IMR-90 (cell line): ENCODE data around the gene MPV17L. TPM values are rescaled to one million over a fixed set of nuclear protein-coding genes. Genes with fewer than 3 reads are reported as not detected.

Experiments used
- ATAC-seq: fragments of 200-7000 bp; cut with Tn5 transposase; 2 replicates; pipeline ENCODE4 v1.9.1; 2020; ENCODE audit warnings: low read depth, mild to moderate bottlenecking, moderate library complexity
- BruUV-seq: library from RNA; stranded (reverse); fragments of 400-500 nt; replicated peaks from 2 replicates; lab custom pipeline; 2021; lab: Mats Ljungman, UMichigan
- CTCF ChIA-PET: fragments of 300-600 bp; formaldehyde crosslinking; extraction: SDS; loops from one replicate; lab custom pipeline; 2021; ENCODE audit warnings: antibody characterized with exemption; lab: Yijun Ruan, JAX
- POLR2A ChIA-PET: fragments of 300-600 bp; sonication (Branson Sonifier 250); formaldehyde crosslinking; loops from one replicate; lab custom pipeline; 2022; ENCODE audit warnings: antibody characterized with exemption; ENCODE audit not compliant: unreplicated experiment; lab: Charles Lee
- DNase-seq: peaks from one replicate; pipeline ENCODE4 v3.0.0; 2013
- H2AFZ ChIP-seq: replicated peaks from 2 replicates; pipeline ENCODE3; 2013; ENCODE audit warnings: low read length, mild to moderate bottlenecking; ENCODE audit not compliant: poor library complexity
- H2AK5ac ChIP-seq: 2 replicates; pipeline ENCODE4 v1.6.1; 2013; ENCODE audit warnings: low read depth, low read length, inconsistent platforms
- H2AK9ac ChIP-seq: replicated peaks from 2 replicates; pipeline ENCODE3; 2013; ENCODE audit warnings: mild to moderate bottlenecking, low read depth, low read length, moderate library complexity; ENCODE audit not compliant: poor library complexity
- H2BK120ac ChIP-seq: 2 replicates; pipeline ENCODE4 v1.6.1; 2013; ENCODE audit warnings: low read depth, low read length, inconsistent platforms
- H2BK15ac ChIP-seq: 3 replicates; pipeline ENCODE4 v1.6.1; 2013; ENCODE audit warnings: low read depth, low read length, inconsistent platforms
- H2BK20ac ChIP-seq: 2 replicates; pipeline ENCODE4 v1.6.1; 2013; ENCODE audit warnings: low read depth, mild to moderate bottlenecking, inconsistent platforms, low read length, moderate library complexity
- H2BK5ac ChIP-seq: 2 replicates; pipeline ENCODE4 v1.6.1; 2013; ENCODE audit warnings: mild to moderate bottlenecking, low read depth, low read length, inconsistent platforms; ENCODE audit not compliant: poor library complexity, severe bottlenecking
- H3K14ac ChIP-seq: replicated peaks from 2 replicates; pipeline ENCODE4 v1.6.1; 2013; ENCODE audit warnings: low read depth, low read length, inconsistent platforms
- H3K18ac ChIP-seq: 2 replicates; pipeline ENCODE4 v1.6.1; 2013; ENCODE audit warnings: low read depth, low read length, control low read depth
- H3K23ac ChIP-seq: 2 replicates; pipeline ENCODE4 v1.6.1; 2013; ENCODE audit warnings: low read depth, low read length, inconsistent platforms
- H3K27ac ChIP-seq: 2 replicates; pipeline ENCODE4 v1.5.1; 2013; ENCODE audit warnings: mild to moderate bottlenecking, control low read depth, low read length; ENCODE audit not compliant: insufficient read depth
- H3K27me3 ChIP-seq: 2 replicates; pipeline ENCODE4 v1.6.1; 2013; ENCODE audit warnings: low read length; ENCODE audit not compliant: control insufficient read depth, insufficient read depth
- H3K36me3 ChIP-seq: 2 replicates; pipeline ENCODE4 v1.6.1; 2013; ENCODE audit warnings: low read length, mixed read lengths; ENCODE audit not compliant: control insufficient read depth, insufficient read depth
- H3K4ac ChIP-seq: 2 replicates; pipeline ENCODE4 v1.6.1; 2013; ENCODE audit warnings: low read depth, low read length, inconsistent platforms
- H3K4me1 ChIP-seq: 2 replicates; pipeline ENCODE4 v1.6.1; 2013; ENCODE audit warnings: low read length, mixed read lengths; ENCODE audit not compliant: control insufficient read depth, insufficient read depth
- H3K4me2 ChIP-seq: 2 replicates; pipeline ENCODE4 v1.6.1; 2013; ENCODE audit warnings: low read depth, mild to moderate bottlenecking, control low read depth, low read length, moderate library complexity
- H3K4me3 ChIP-seq: 2 replicates; pipeline ENCODE4 v1.5.1; 2013; ENCODE audit warnings: low read depth, mild to moderate bottlenecking, control low read depth, low read length, moderate library complexity; ENCODE audit not compliant: insufficient read depth
- H3K56ac ChIP-seq: 2 replicates; pipeline ENCODE4 v1.6.1; 2013; ENCODE audit warnings: low read length, inconsistent platforms; ENCODE audit not compliant: insufficient read depth; ENCODE audit errors: extremely low read depth
- H3K79me1 ChIP-seq, 2 experiments: 2 replicates each; pipeline ENCODE4 v1.6.1; 2013; ENCODE audit warnings: low read length in 2 of 2, inconsistent platforms in 1 of 2, low read depth in 1 of 2
- H3K9ac ChIP-seq: 2 replicates; pipeline ENCODE4 v1.6.1; 2013; ENCODE audit warnings: low read depth, low read length, control low read depth
- H3K9me1 ChIP-seq: 2 replicates; pipeline ENCODE4 v1.6.1; 2013; ENCODE audit warnings: low read length, inconsistent platforms; ENCODE audit not compliant: insufficient read depth
- H3K9me3 ChIP-seq: 2 replicates; pipeline ENCODE4 v1.6.1; 2013; ENCODE audit warnings: low read length; ENCODE audit not compliant: control insufficient read depth, insufficient read depth
- H4K20me1 ChIP-seq: 2 replicates; pipeline ENCODE4 v1.6.1; 2013; ENCODE audit warnings: low read length, inconsistent platforms; ENCODE audit not compliant: insufficient read depth
- H4K5ac ChIP-seq: 2 replicates; pipeline ENCODE4 v1.6.1; 2013; ENCODE audit warnings: mild to moderate bottlenecking, low read depth, low read length, control low read depth
- H4K8ac ChIP-seq, 2 experiments: 2 replicates each; pipeline ENCODE4 v1.6.1; 2013; ENCODE audit warnings: low read depth in 2 of 2, low read length in 2 of 2, control low read depth in 1 of 2, inconsistent platforms in 1 of 2
- H4K91ac ChIP-seq: 2 replicates; pipeline ENCODE4 v1.6.1; 2013; ENCODE audit warnings: low read depth, low read length, inconsistent platforms; ENCODE audit not compliant: insufficient read depth
- BHLHE40 ChIP-seq: fragments of 150-350 bp; IDR thresholded peaks from 2 replicates; pipeline ENCODE4 v1.6.1; 2016; ENCODE audit warnings: mild to moderate bottlenecking, low read depth, low read length
- CEBPB ChIP-seq: IDR thresholded peaks from 2 replicates; pipeline ENCODE4 v1.6.1; 2012; ENCODE audit warnings: low read depth, low read length, improper control_type of control experiment
- CHD1 ChIP-seq: IDR thresholded peaks from 2 replicates; pipeline ENCODE4 v1.6.1; 2012; ENCODE audit warnings: low read depth, low read length, improper control_type of control experiment
- CTCF ChIP-seq: conservative IDR thresholded peaks from 2 replicates; pipeline ENCODE4 v1.5.1; 2012; ENCODE audit warnings: mild to moderate bottlenecking, low read depth, low read length, improper control_type of control experiment
- FOS ChIP-seq: fragments of 150-350 bp; IDR thresholded peaks from 2 replicates; pipeline ENCODE4 v1.6.1; 2016; ENCODE audit warnings: low read depth, low read length
- MAFK ChIP-seq: IDR thresholded peaks from 2 replicates; pipeline ENCODE4 v1.6.1; 2012; ENCODE audit warnings: low read depth, low read length, improper control_type of control experiment
- MAZ ChIP-seq: IDR thresholded peaks from 2 replicates; pipeline ENCODE4 v1.6.1; 2012; ENCODE audit warnings: low read depth, mild to moderate bottlenecking, low read length, improper control_type of control experiment, moderate library complexity, borderline replicate concordance
- MXI1 ChIP-seq: IDR thresholded peaks from 2 replicates; pipeline ENCODE4 v1.6.1; 2012; ENCODE audit warnings: low read depth, mild to moderate bottlenecking, low read length, moderate library complexity, borderline replicate concordance
- NFE2L2 ChIP-seq: fragments of 150-350 bp; IDR thresholded peaks from 2 replicates; pipeline ENCODE4 v1.6.1; 2016; ENCODE audit warnings: low read depth, mild to moderate bottlenecking, low read length
- POLR2A ChIP-seq: IDR thresholded peaks from 2 replicates; pipeline ENCODE4 v1.6.1; 2012; ENCODE audit warnings: mild to moderate bottlenecking, low read depth, low read length
- RAD21 ChIP-seq: IDR thresholded peaks from 2 replicates; pipeline ENCODE4 v1.6.1; 2012; ENCODE audit warnings: low read length, improper control_type of control experiment
- RCOR1 ChIP-seq: IDR thresholded peaks from 2 replicates; pipeline ENCODE4 v1.6.1; 2012; ENCODE audit warnings: mild to moderate bottlenecking, low read length, improper control_type of control experiment; ENCODE audit not compliant: insufficient replicate concordance
- RFX5 ChIP-seq: IDR thresholded peaks from 2 replicates; pipeline ENCODE4 v1.8.0; 2012; ENCODE audit warnings: low read depth, mild to moderate bottlenecking, low read length, moderate library complexity
- SMC3 ChIP-seq: fragments of 150-350 bp; IDR thresholded peaks from 2 replicates; pipeline ENCODE4 v1.6.1; 2016; ENCODE audit warnings: low read depth, mild to moderate bottlenecking, antibody characterized with exemption, low read length, moderate library complexity
- USF2 ChIP-seq: fragments of 150-350 bp; IDR thresholded peaks from 2 replicates; pipeline ENCODE4 v1.6.1; 2017; ENCODE audit warnings: mild to moderate bottlenecking, antibody characterized with exemption, low read length, low read depth
- WGBS, 2 experiments: methylation state at CpG; one replicate each; pipeline versions ENCODE4 v1.1.5 to v1.1.7; 2013; ENCODE audit warnings: missing lambda C conversion rate in 2 of 2; ENCODE audit not compliant: insufficient read length in 1 of 2; ENCODE audit errors: extremely low coverage in 2 of 2; 5-methylcytosine and 5-hydroxymethylcytosine counted together
- dilution Hi-C: fragments of 300-500 bp; cut with HindIII; formaldehyde crosslinking; loops from one replicate; pipeline ENCODE4 v1.14.3; 2018; ENCODE audit warnings: low sequenced_read_pairs; ENCODE audit not compliant: unreplicated experiment
- in situ Hi-C: fragments of 300-500 bp; cut with MboI; formaldehyde crosslinking; loops from 3 replicates; pipeline ENCODE4 v1.14.3; 2019; ENCODE audit warnings: low sequenced_read_pairs, inconsistent platforms, mixed read lengths
- intact Hi-C: fragments of 100-400 bp; cut with micrococcal nuclease; formaldehyde crosslinking; loops from 2 replicates; pipeline ENCODE4 v1.10.0; 2022
- polyA plus RNA-seq, 3 experiments: library from polyadenylated mRNA; depleted of rRNA; stranded (reverse); fragments of >200 nt; gene quantifications; 2 replicates each; pipeline ENCODE4 v1.2.3, GENCODE V29; 2012; ENCODE audit warnings: low replicate concordance in 1 of 3
- total RNA-seq: library from RNA; depleted of rRNA; stranded (reverse); fragments of >200 nt; gene quantifications from 2 replicates; pipeline ENCODE4 v1.2.3, GENCODE V29; 2012

Gene MPV17L
- total and polyA plus RNA-seq, 2 of the 4 experiments (the other 2 are of a cell fraction) = 0.03 TPM; not detected in 1

GRCh38 chr16:15415511-15415985 is 20.0 kb downstream of the MPV17L start:
- Histone ChIP-seq H3K9ac (no peak overlapping the region), H3K9me1 (no peaks in the 10 kb centered on the region), H3K79me1 (no peaks in the 10 kb centered on the region), H3K4ac (no peak overlapping the region), H4K8ac (no peak overlapping the region), H4K91ac (no peak overlapping the region), H3K4me2 (no peak overlapping the region), H3K4me3 (no peak overlapping the region), H3K14ac (no peak overlapping the region), H2BK20ac (no peak overlapping the region), H4K20me1 (no peaks in the 10 kb centered on the region), H2AFZ (no peak overlapping the region), H2BK5ac (no peak overlapping the region), H2BK120ac (no peak overlapping the region), H3K36me3 (no peaks in the 10 kb centered on the region), H3K56ac (no peak overlapping the region), H3K27ac (no peak overlapping the region), H3K9me3 (no peaks in the 10 kb centered on the region), H3K4me1 (peaks cover 2% of the 10 kb centered on the region; the same call in 1 of the 2 replicates), H4K5ac (no peak overlapping the region), H2BK15ac (no peak overlapping the region), H3K27me3 (no peaks in the 10 kb centered on the region; the same call in 1 of the 2 replicates), H2AK5ac (no peak overlapping the region), H2AK9ac (no peak overlapping the region), H3K23ac (no peak overlapping the region), H3K18ac (no peak overlapping the region)
- WGBS, 2 experiments = no CpG with 5 or more reads among the region's 3 CpGs
- DNase-seq (peak; percentile 38), ATAC-seq (peak; percentile 66)
- TF ChIP-seq MXI1 = no peak
- TF ChIP-seq CHD1 = no peak
- no peak for TF ChIP-seq SMC3
- no peak for TF ChIP-seq FOS
- no peak for TF ChIP-seq NFE2L2
- no peak for TF ChIP-seq RCOR1
- TF ChIP-seq RFX5 = no peak
- no peak for TF ChIP-seq CEBPB
- no peak for TF ChIP-seq BHLHE40
- no peak for TF ChIP-seq USF2
- TF ChIP-seq POLR2A = no peak
- no peak for TF ChIP-seq RAD21
- no peak for TF ChIP-seq CTCF
- TF ChIP-seq MAZ = no peak
- no peak for TF ChIP-seq MAFK
- intact Hi-C loops = no loop called here
- in situ Hi-C loops = no loop called here
- dilution Hi-C loops = no loop called here
- CTCF ChIA-PET = no interaction called here
- POLR2A ChIA-PET = no interaction called here
- BruUV-seq = no TSS peak
